G401 (cell line): ENCODE measurements around the gene PRAMEF26. TPM values are rescaled to one million over a fixed set of nuclear protein-coding genes. Genes with fewer than 3 reads are reported as not detected.
"Not testable (repeated sequence)": the region's sequence is repeated elsewhere in the genome, so short reads cannot be mapped to it uniquely, and the experiment has no call there.

Experiments used
- DNase-seq: peaks from one replicate; pipeline ENCODE4 v3.0.0-alpha.2; 2015; ENCODE audit warnings: low spot score
- in situ Hi-C: cut with HindIII; loops from 2 replicates; pipeline ENCODE4 v1.10.0; 2016; ENCODE audit warnings: low sequenced_read_pairs, mixed read lengths
- total RNA-seq: library from RNA; depleted of rRNA; stranded (reverse); fragments of >200 nt; shearing (Covaris generic); gene quantifications from 2 replicates; pipeline ENCODE4 v1.2.3, GENCODE V29; 2014; rRNA removed

Gene PRAMEF26
- total RNA-seq, result not detected in 2 replicates

DNA sequence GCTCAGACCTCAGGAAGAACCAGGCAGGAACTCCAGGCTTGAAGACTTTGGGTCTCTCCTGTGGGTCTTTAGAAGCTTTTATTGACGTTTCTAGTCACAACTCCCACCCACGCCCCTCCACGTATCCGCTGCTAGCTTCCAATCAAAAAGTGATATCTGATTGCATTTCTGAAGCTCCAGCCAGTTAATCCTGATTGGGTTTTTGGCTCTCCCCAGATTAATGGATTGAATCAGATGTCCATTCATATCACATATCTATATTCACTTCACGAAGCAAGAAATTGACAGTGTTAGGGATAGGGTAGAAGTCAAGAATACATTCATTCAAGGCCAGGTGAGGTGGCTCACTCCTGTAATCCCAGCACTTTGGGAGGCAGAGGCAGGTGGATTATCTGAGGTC is at the start of gene PRAMEF26:
Gene PRAMEF26 (minus strand): TSS at position 101 of the 400 bp plus-strand sequence. CDS start 2,914 bp downstream, outside the sequence.
- DNase-seq, in situ Hi-C loops: not testable (repeated sequence)

DNA sequence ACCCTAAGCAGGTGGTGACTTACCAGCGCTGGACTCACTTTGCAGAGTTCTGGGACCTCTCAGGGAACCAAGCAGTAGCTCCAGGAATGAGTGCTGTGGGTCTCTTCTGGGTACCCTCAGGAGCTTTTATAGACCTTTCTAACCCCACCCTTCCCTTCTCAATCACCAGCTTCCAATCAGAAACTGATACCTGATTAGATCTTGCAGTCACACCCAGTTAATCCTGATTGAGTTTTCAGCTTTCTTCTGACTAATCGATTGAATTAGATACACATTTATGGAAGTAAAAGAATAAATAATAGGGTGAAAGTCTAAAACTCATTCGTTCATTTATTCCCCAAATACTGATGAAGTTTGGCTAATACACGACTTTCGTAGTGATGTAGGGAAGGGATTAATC is 45.5 kb upstream of the PRAMEF26 start, which contains the start of gene PRAMEF13:
Gene PRAMEF13 (minus strand): TSS at position 101 of the 400 bp plus-strand sequence. CDS start 1,820 bp downstream, outside the sequence.
- in situ Hi-C loops, DNase-seq: not testable (repeated sequence)

DNA sequence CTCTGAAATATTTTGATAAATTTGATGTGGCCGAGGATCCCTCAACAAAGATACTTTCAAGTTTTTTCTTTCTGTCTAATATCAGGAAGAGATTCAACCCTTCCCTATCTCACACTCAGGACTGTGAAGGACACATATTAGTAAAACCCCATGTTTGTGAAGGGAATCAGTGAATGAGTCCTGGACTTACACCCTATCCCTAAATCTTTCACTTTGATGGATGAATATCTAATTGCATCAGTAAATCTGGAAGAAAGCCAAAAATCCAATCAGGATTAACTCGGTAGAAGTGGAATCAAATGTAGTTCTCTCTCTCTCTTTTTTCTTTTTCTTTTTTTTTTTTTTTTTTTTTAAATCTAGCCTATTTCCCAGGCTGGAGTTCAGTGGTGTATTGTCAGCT is 15.7 kb upstream of the PRAMEF26 start, which contains the start of gene PRAMEF9:
Gene PRAMEF9 (plus strand): TSS at position 301 of the 400 bp plus-strand sequence. CDS start 3,433 bp downstream, outside the sequence.
- in situ Hi-C loops, DNase-seq: not testable (repeated sequence)

DNA sequence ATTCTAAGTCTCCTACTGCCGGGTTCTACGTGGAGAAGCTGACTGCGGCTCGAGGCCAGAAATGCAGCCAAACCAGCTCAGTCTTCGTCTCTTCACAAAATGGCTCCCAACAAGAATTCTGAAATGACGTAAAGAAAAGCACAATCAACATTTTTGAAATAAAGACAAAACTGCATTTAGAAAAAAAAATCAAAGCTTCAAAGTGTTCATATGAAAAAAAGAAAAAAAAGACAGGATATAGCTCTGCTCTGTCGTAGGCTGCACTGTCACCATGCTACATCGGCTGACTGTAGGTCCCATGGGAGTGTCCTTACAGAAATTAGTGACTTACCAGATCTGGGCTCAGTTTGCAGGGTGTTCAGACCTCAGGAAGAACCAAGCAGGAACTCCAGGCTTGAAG is 9.7 kb upstream of the PRAMEF26 start, which contains the start of gene HNRNPCL4:
Gene HNRNPCL4 (minus strand): TSS at position 101 of the 400 bp plus-strand sequence. CDS start 164 bp downstream, outside the sequence.
- in situ Hi-C loops, DNase-seq: not testable (repeated sequence)

DNA sequence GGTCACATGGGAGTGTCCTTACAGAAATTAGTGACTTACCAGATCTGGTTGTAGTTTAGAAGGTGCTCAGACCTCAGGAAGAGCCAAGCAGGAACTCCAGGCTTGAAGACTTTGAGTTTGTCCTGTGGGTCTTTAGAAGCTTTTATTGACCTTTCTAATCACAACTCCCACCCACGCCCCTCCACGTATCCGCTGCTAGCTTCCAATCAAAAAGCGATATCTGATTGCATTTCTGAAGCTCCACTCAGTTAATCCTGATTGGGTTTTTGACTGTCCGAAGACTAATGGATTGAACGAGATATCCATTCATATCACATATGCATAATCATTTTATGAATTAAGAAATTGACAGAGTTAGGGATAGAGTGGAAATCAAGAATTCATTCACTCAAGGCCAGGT is 39.1 kb downstream of the PRAMEF26 start, which contains the start of gene HNRNPCL2:
Gene HNRNPCL2 (minus strand): TSS at position 101 of the 400 bp plus-strand sequence. CDS start 454 bp downstream, outside the sequence.
- DNase-seq, result not testable (repeated sequence)

More for the DNA sequence above, 39.1 kb downstream of the PRAMEF26 start, which contains the start of gene HNRNPCL2:
- in situ Hi-C loops, result not testable (repeated sequence)

Other genes starting within 250 kb of the PRAMEF26 start
- not detected in 2 replicates for gene PRAMEF7, start 239.4 kb downstream of the PRAMEF26 start, total RNA-seq
- 0.34 TPM in 1 of 2 replicates, not detected in the other for gene PRAMEF6, start 208.4 kb downstream of the PRAMEF26 start, total RNA-seq
- gene PRAMEF27, start 99.4 kb downstream of the PRAMEF26 start, total RNA-seq, result not detected in 2 replicates
- gene HNRNPCL3, start 95.2 kb downstream of the PRAMEF26 start, total RNA-seq, result not detected in 2 replicates
- gene PRAMEF25, start 85.2 kb downstream of the PRAMEF26 start, total RNA-seq, result not detected in 2 replicates
- not detected in 2 replicates for gene HNRNPCL2, start 39.2 kb downstream of the PRAMEF26 start, total RNA-seq
- not detected in 2 replicates for gene HNRNPCL4, start 9.6 kb upstream of the PRAMEF26 start, total RNA-seq
- not detected in 2 replicates for gene PRAMEF9, start 15.8 kb upstream of the PRAMEF26 start, total RNA-seq
- 0.64 TPM in 1 of 2 replicates, not detected in the other for gene PRAMEF13, start 45.4 kb upstream of the PRAMEF26 start, total RNA-seq
- gene PRAMEF18, start 70.1 kb upstream of the PRAMEF26 start, total RNA-seq, result not detected in 2 replicates
- gene PRAMEF5, start 98.2 kb upstream of the PRAMEF26 start, total RNA-seq, result 0.17 TPM in 1 of 2 replicates, not detected in the other
- 0.43 and 3.0 TPM in 2 replicates for gene PRAMEF8, start 129.1 kb upstream of the PRAMEF26 start, total RNA-seq
- gene PRAMEF33, start 147.5 kb upstream of the PRAMEF26 start, total RNA-seq, result not detected in 2 replicates
- gene PRAMEF15, start 159.6 kb upstream of the PRAMEF26 start, total RNA-seq, result 0.12 and 0.24 TPM in 2 replicates
- 1.5 TPM in 1 of 2 replicates, not detected in the other for gene PRAMEF14, start 191.1 kb upstream of the PRAMEF26 start, total RNA-seq
- gene PRAMEF19, start 215.9 kb upstream of the PRAMEF26 start, total RNA-seq, result not detected in 2 replicates
- not detected in 2 replicates for gene PRAMEF17, start 233.6 kb upstream of the PRAMEF26 start, total RNA-seq